Peyer's patch (tissue), 4 donors: ENCODE measurements around the gene LEPROT. TPM values are rescaled to one million over a fixed set of nuclear protein-coding genes. Genes with fewer than 3 reads are reported as not detected.
A peak's percentile ranks its signal among the peaks of the same experiment; 100 is the strongest.
"Not testable (repeated sequence)": the region's sequence is repeated elsewhere in the genome, so short reads cannot be mapped to it uniquely, and the experiment has no call there.

Source experiments
- DNase-seq, 3 donors: peaks; one replicate each; pipeline ENCODE4 v3.0.0-alpha.2; 2017 to 2019
- H3K27ac ChIP-seq, 4 donors: fragments of 200-600 bp; sonication (generic); one replicate each; pipeline ENCODE4 v1.5.1; 2016 to 2019
- H3K27me3 ChIP-seq, 2 donors: fragments of 200-600 bp; sonication (generic); one replicate each; pipeline ENCODE4 v1.5.1; 2019
- H3K36me3 ChIP-seq, 3 donors: fragments of 200-600 bp; sonication (generic); one replicate each; pipeline ENCODE4 v1.5.1; 2016 to 2019
- H3K4me1 ChIP-seq, 4 donors: fragments of 200-600 bp; sonication (generic); one replicate each; pipeline ENCODE4 v1.5.1; 2016 to 2019
- H3K4me3 ChIP-seq, 4 donors: fragments of 200-600 bp; sonication (generic); 1 replicate in 3 of 4; 2 replicates in 1 of 4; pipeline ENCODE4 v1.5.1; 2016 to 2019; ENCODE audit warnings: mild to moderate bottlenecking in 1 of 4
- H3K9me3 ChIP-seq, 4 donors: fragments of 200-600 bp; sonication (generic); one replicate each; pipeline ENCODE4 v1.5.1; 2016 to 2019; ENCODE audit warnings: mild to moderate bottlenecking in 1 of 4
- CTCF ChIP-seq, 6 experiments: fragments of 450-650 bp in 4 of 6; fragments of 200-600 bp in 2 of 6; sonication (generic) in 1 of 6; IDR thresholded peaks; one replicate each; pipeline ENCODE4 v1.5.1; 2017 to 2019; ENCODE audit warnings: antibody characterized with exemption in 6 of 6, mild to moderate bottlenecking in 3 of 6, moderate library complexity in 1 of 6
- POLR2A ChIP-seq, 2 donors: fragments of 450-650 bp; IDR thresholded peaks; one replicate each; pipeline ENCODE4 v1.5.1; 2017; ENCODE audit warnings: antibody characterized with exemption in 2 of 2, mild to moderate bottlenecking in 2 of 2, moderate library complexity in 2 of 2
- total RNA-seq, 4 donors: library from RNA; depleted of rRNA; stranded (reverse); fragments of >200 nt; gene quantifications; one replicate each; pipeline ENCODE4 v1.1.0, GENCODE V29; 2016

Gene LEPROT
- 10 to 100 TPM; 19.8 to 52.5 (median 40.3) TPM for total RNA-seq

- no peak for DNase-seq
- no peak for TF ChIP-seq CTCF (IDR thresholded peaks at IDR 0.05)
- TF ChIP-seq POLR2A (IDR thresholded peaks at IDR 0.05) = peak; percentile 81 to 90
- H3K27me3 ChIP-seq = no peaks in the 10 kb centered on the region
- H3K36me3 ChIP-seq = peaks cover 0 to 5% (median 3%) of the 10 kb centered on the region in 3 donors
- peak within 1 kb of the TSS; percentile 58 to 86 (median 60) for H3K4me3 ChIP-seq
- H3K9me3 ChIP-seq = no peaks in the 10 kb centered on the region
- H3K27ac ChIP-seq = peak within 1 kb of the TSS; percentile 81 to 95 (median 88)
- H3K4me1 ChIP-seq = peaks cover 0 to 20% (median 0%) of the 10 kb centered on the region in 4 donors
Measured at GRCh38 chr1:65420590-65421350, at the start of gene LEPROT, which contains the start of gene LEPR. TSS of gene LEPROT (plus strand) at chr1:65420668. CDS start at chr1:65420725, 57 bp downstream. TSS of gene LEPR (plus strand) at chr1:65420668. CDS start at chr1:65565566, 144,898 bp downstream.

- Histone ChIP-seq H3K36me3 (no peaks in the 10 kb centered on the region), H3K4me1 (no peaks in the 10 kb centered on the region), H3K27me3 (no peaks in the 10 kb centered on the region), H3K9me3 (no peaks in the 10 kb centered on the region), H3K27ac (no peak overlapping the region), H3K4me3 (no peak overlapping the region)
- no peak for DNase-seq
- TF ChIP-seq CTCF (IDR thresholded peaks at IDR 0.05) (no peak), POLR2A (IDR thresholded peaks at IDR 0.05) (no peak)
Measured at GRCh38 chr1:65371544-65371943, 48.9 kb upstream of the LEPROT start.

- Histone ChIP-seq H3K4me1 (no peaks in the 10 kb centered on the region), H3K4me3 (no peak overlapping the region), H3K27me3 (no peaks in the 10 kb centered on the region), H3K27ac (no peak overlapping the region), H3K9me3 (no peaks in the 10 kb centered on the region), H3K36me3 (no peaks in the 10 kb centered on the region)
- TF ChIP-seq POLR2A (IDR thresholded peaks at IDR 0.05) (no peak), CTCF (IDR thresholded peaks at IDR 0.05) (no peak)
- DNase-seq = no peak
Measured at GRCh38 chr1:65372557-65372956, 47.9 kb upstream of the LEPROT start.

- Histone ChIP-seq H3K4me1 (no peaks in the 10 kb centered on the region), H3K27ac (no peak overlapping the region), H3K9me3 (no peaks in the 10 kb centered on the region), H3K4me3 (no peak overlapping the region), H3K36me3 (no peaks in the 10 kb centered on the region), H3K27me3 (no peaks in the 10 kb centered on the region)
- DNase-seq = no peak
- TF ChIP-seq POLR2A (IDR thresholded peaks at IDR 0.05) (no peak), CTCF (IDR thresholded peaks at IDR 0.05) (no peak)
Measured at GRCh38 chr1:65377496-65378246, 42.8 kb upstream of the LEPROT start.

GRCh38 chr1:65378247-65378946 is 42.1 kb upstream of the LEPROT start:
- no peak for DNase-seq
- no peaks in the 10 kb centered on the region for H3K36me3 ChIP-seq
- H3K4me3 ChIP-seq = no peak overlapping the region
- no peaks in the 10 kb centered on the region for H3K4me1 ChIP-seq
- no peak overlapping the region for H3K27ac ChIP-seq
- TF ChIP-seq CTCF (IDR thresholded peaks at IDR 0.05) (no peak), POLR2A (IDR thresholded peaks at IDR 0.05) (no peak)
- no peaks in the 10 kb centered on the region for H3K27me3 ChIP-seq
- H3K9me3 ChIP-seq = no peaks in the 10 kb centered on the region

GRCh38 chr1:65384426-65384825 is 36.0 kb upstream of the LEPROT start:
- not testable (repeated sequence) for H3K9me3 ChIP-seq, H3K4me1 ChIP-seq, H3K27me3 ChIP-seq, DNase-seq, H3K4me3 ChIP-seq, H3K36me3 ChIP-seq, H3K27ac ChIP-seq
